Brain microvascular endothelial cell (primary cell): ENCODE measurements around the gene PTPRD.

Experiments used
- DNase-seq: peaks from one replicate; pipeline ENCODE4 v3.0.0-alpha.2; 2020
- H3K27ac ChIP-seq: fragments of 250-450 bp; sonication (Bioruptor Pico); 2 replicates; pipeline ENCODE4 v1.5.1; 2020; ENCODE audit warnings: mild to moderate bottlenecking, moderate library complexity
- H3K27me3 ChIP-seq: fragments of 250-450 bp; sonication (Bioruptor Pico); replicated peaks from 2 replicates; pipeline ENCODE4 v1.5.1; 2020; ENCODE audit warnings: mild to moderate bottlenecking
- H3K36me3 ChIP-seq: fragments of 250-450 bp; sonication (Bioruptor Pico); replicated peaks from 2 replicates; pipeline ENCODE4 v1.5.1; 2020; ENCODE audit warnings: mild to moderate bottlenecking
- H3K4me3 ChIP-seq: 2 replicates; pipeline ENCODE4 v1.5.1; 2011; ENCODE audit warnings: low read depth, mild to moderate bottlenecking, control low read depth, low read length, moderate library complexity
- in situ Hi-C: cut with HindIII; loops from 2 replicates; pipeline ENCODE4 v1.10.0; 2017; ENCODE audit warnings: low sequenced_read_pairs, low pct_ligation_motif_present
- TF ChIP-seq, protein P1 (sequence below): IDR thresholded peaks from 2 replicates; pipeline ENCODE4 v1.5.1; 2011; ENCODE audit warnings: low read depth, mild to moderate bottlenecking, moderate library complexity, low read length, control low read depth, inconsistent platforms; ENCODE audit errors: missing control alignments

The PTPRD gene

GRCh38 chr9:9177081-9177480 lies 1435.7 kb downstream of the PTPRD start:
- TF ChIP-seq, protein P1, sequence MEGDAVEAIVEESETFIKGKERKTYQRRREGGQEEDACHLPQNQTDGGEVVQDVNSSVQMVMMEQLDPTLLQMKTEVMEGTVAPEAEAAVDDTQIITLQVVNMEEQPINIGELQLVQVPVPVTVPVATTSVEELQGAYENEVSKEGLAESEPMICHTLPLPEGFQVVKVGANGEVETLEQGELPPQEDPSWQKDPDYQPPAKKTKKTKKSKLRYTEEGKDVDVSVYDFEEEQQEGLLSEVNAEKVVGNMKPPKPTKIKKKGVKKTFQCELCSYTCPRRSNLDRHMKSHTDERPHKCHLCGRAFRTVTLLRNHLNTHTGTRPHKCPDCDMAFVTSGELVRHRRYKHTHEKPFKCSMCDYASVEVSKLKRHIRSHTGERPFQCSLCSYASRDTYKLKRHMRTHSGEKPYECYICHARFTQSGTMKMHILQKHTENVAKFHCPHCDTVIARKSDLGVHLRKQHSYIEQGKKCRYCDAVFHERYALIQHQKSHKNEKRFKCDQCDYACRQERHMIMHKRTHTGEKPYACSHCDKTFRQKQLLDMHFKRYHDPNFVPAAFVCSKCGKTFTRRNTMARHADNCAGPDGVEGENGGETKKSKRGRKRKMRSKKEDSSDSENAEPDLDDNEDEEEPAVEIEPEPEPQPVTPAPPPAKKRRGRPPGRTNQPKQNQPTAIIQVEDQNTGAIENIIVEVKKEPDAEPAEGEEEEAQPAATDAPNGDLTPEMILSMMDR = no peak
- Histone ChIP-seq H3K36me3 (no peaks in the 10 kb centered on the region), H3K4me3 (no peak overlapping the region), H3K27ac (no peak overlapping the region), H3K27me3 (no peaks in the 10 kb centered on the region)
- DNase-seq = no peak
- in situ Hi-C loops = no loop called here

DNA sequence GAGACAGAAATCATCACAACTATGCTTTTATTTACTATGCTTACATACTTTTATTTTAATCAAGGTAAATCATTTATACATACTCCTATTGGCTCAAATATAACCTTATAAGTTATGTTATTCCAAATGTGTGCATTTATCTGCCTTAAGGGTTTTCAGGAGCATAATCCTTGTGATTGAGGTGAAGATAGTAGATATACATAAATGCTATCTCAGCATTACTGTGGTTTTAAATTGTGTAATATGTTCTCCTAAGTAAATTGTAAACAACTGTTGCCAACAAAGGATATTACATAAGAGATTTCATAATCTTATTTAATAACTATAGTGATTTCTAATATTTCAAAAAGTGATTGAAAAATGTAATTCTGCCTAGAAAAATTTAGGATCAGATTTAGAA lies 1438.4 kb downstream of the PTPRD start:
- Histone ChIP-seq H3K27ac (no peak overlapping the region), H3K4me3 (no peak overlapping the region), H3K27me3 (no peaks in the 10 kb centered on the region), H3K36me3 (no peaks in the 10 kb centered on the region)
- TF ChIP-seq, protein P1 = no peak
- in situ Hi-C loops = no loop called here
- DNase-seq = no peak

- H3K27ac ChIP-seq = no peak overlapping the region
- no peaks in the 10 kb centered on the region for H3K36me3 ChIP-seq
- no peak overlapping the region for H3K4me3 ChIP-seq
- TF ChIP-seq, protein P1 = no peak
- DNase-seq = no peak
- no peaks in the 10 kb centered on the region for H3K27me3 ChIP-seq
- in situ Hi-C loops = no loop called here
These were observed 1439.5 kb downstream of the PTPRD start for GRCh38 chr9:9173264-9173663.

GRCh38 chr9:9170439-9171134 lies 1442.2 kb downstream of the PTPRD start:
- TF ChIP-seq, protein P1 = no peak
- DNase-seq = no peak
- Histone ChIP-seq H3K27me3 (no peaks in the 10 kb centered on the region), H3K36me3 (no peaks in the 10 kb centered on the region), H3K4me3 (no peak overlapping the region), H3K27ac (no peak overlapping the region)
- in situ Hi-C loops = no loop called here

GRCh38 chr9:9142001-9142400 lies 1470.8 kb downstream of the PTPRD start:
- H3K27ac ChIP-seq = no peak overlapping the region
- in situ Hi-C loops = no loop called here
- no peaks in the 10 kb centered on the region for H3K36me3 ChIP-seq
- TF ChIP-seq, protein P1 = no peak
- no peak for DNase-seq
- H3K27me3 ChIP-seq = no peaks in the 10 kb centered on the region
- H3K4me3 ChIP-seq = no peak overlapping the region

DNA sequence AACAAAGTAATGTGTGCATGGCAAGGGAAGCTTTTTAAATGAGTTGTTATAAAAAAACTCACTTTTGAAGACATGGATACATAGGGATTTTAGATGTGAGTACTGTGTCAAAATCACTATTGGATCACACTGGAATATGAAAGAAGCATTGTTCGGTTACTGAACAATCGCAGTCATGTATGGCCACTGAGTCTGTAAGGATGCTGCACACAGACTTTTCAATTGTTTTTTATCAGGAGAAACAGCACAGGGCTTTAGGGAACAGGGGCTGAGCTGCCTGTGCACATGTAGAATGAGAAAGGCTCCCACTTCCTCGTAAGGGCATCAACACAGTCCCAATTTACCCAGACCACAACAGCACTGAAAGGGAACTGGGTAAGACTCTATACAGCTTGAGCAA lies 1479.3 kb downstream of the PTPRD start:
- TF ChIP-seq, protein P1 = no peak

More for the DNA sequence above, 1479.3 kb downstream of the PTPRD start:
- no peak overlapping the region for H3K27ac ChIP-seq
- no peak for DNase-seq
- H3K4me3 ChIP-seq = no peak overlapping the region
- H3K36me3 ChIP-seq = no peaks in the 10 kb centered on the region
- no peaks in the 10 kb centered on the region for H3K27me3 ChIP-seq
- in situ Hi-C loops = no loop called here
